ENCODE data around the gene FOSL2. TPM values are rescaled to one million over a fixed set of nuclear protein-coding genes. Genes with fewer than 3 reads are reported as not detected.
A peak's percentile ranks its signal among the peaks of the same experiment; 100 is the strongest.

Gene FOSL2
- total RNA-seq, 2 experiments from 2014 or later, result 0.35 to 1.0 TPM

- Histone ChIP-seq H3K4me2 (ENCODE audit: low read length) (peak overlapping the region; percentile 84), H3K79me2 (ENCODE audit: insufficient read depth, low read depth, low read length) (no peaks in the 10 kb centered on the region), H4K20me1 (ENCODE audit: insufficient read depth, low read length) (no peaks in the 10 kb centered on the region), H3K36me3 (ENCODE audit: insufficient read depth, low read length) (no peaks in the 10 kb centered on the region), H2AFZ (ENCODE audit: low read length) (peak overlapping the region; percentile 92), H3K9me2 (ENCODE audit: insufficient read depth, low read length) (no peaks in the 10 kb centered on the region), H3K4me3 (ENCODE audit: low read depth, low read length, poor library complexity, severe bottlenecking) (peak overlapping the region; percentile 74), H3K9me3 (ENCODE audit: low read length) (no peaks in the 10 kb centered on the region), H3K4me1 (ENCODE audit: insufficient read depth, low read length, poor library complexity, severe bottlenecking) (peaks cover 21% of the 10 kb centered on the region), H3K27ac (ENCODE audit: low read depth, low read length, poor library complexity, severe bottlenecking) (no peak overlapping the region)
- peak; percentile 68 for DNase-seq (ENCODE audit: low spot score)
- POLR2A ChIA-PET, result no interaction called here
- TF ChIP-seq CTCF (conservative IDR thresholded peaks at IDR 0.05; ENCODE audit: low read length) (peak; percentile 34; the same call in 1 of the 2 replicates), EZH2phosphoT487 (IDR thresholded peaks at IDR 0.05; ENCODE audit: borderline replicate concordance, low read depth, low read length) (no peak)
- CTCF ChIA-PET (ENCODE audit: unreplicated experiment), result no interaction called here
- intact Hi-C loops (cut with micrococcal nuclease; ENCODE audit: unreplicated experiment), result loop anchor here (2.0 to 5.0 kb wide), 3 partner anchors 361 to 619 kb away; partner anchors contain the start of genes BABAM2, MRPL33, PPP1CB and RBKS
- no TSS peak for BruUV-seq (replicated peaks)
These were observed 928 bp upstream of the FOSL2 start for GRCh38 chr2:28391564-28392296.

- Histone ChIP-seq H3K9me3 (ENCODE audit: low read length) (no peaks in the 10 kb centered on the region), H3K79me2 (ENCODE audit: insufficient read depth, low read depth, low read length) (no peaks in the 10 kb centered on the region), H3K4me2 (ENCODE audit: low read length) (peak overlapping the region; percentile 84), H3K4me1 (ENCODE audit: insufficient read depth, low read length, poor library complexity, severe bottlenecking) (peaks cover 21% of the 10 kb centered on the region), H2AFZ (ENCODE audit: low read length) (peak overlapping the region; percentile 88), H4K20me1 (ENCODE audit: insufficient read depth, low read length) (no peaks in the 10 kb centered on the region), H3K36me3 (ENCODE audit: insufficient read depth, low read length) (no peaks in the 10 kb centered on the region), H3K4me3 (ENCODE audit: low read depth, low read length, poor library complexity, severe bottlenecking) (peak overlapping the region; percentile 74), H3K27ac (ENCODE audit: low read depth, low read length, poor library complexity, severe bottlenecking) (no peak overlapping the region), H3K9me2 (ENCODE audit: insufficient read depth, low read length) (no peaks in the 10 kb centered on the region)
- CTCF ChIA-PET (ENCODE audit: unreplicated experiment), result no interaction called here
- DNase-seq (ENCODE audit: low spot score), result no peak
- BruUV-seq (replicated peaks), result no TSS peak
- POLR2A ChIA-PET, result interaction anchor here (0.6 kb wide), 1 partner anchor 634 kb away, joined by 3 read pairs; no protein-coding TSS in a partner anchor
- intact Hi-C loops (cut with micrococcal nuclease; ENCODE audit: unreplicated experiment), result loop anchor here (2.0 to 5.0 kb wide), 3 partner anchors 359 to 621 kb away; partner anchors contain the start of genes BABAM2, MRPL33, PPP1CB and RBKS
- TF ChIP-seq EZH2phosphoT487 (IDR thresholded peaks at IDR 0.05; ENCODE audit: borderline replicate concordance, low read depth, low read length) (peak; percentile 96), CTCF (conservative IDR thresholded peaks at IDR 0.05; ENCODE audit: low read length) (no peak)
These were observed 617 bp downstream of the FOSL2 start for GRCh38 chr2:28393114-28393836.
